Retinal pigment epithelial cell (primary cell): ENCODE results near the gene PANK2.

ENCODE experiments used
- DNase-seq: peaks from one replicate; pipeline ENCODE4 v3.0.0-alpha.2; 2010; ENCODE audit warnings: low read depth
- H3K4me3 ChIP-seq: 2 replicates; pipeline ENCODE4 v1.5.1; 2011; ENCODE audit warnings: mild to moderate bottlenecking, low read length, control low read depth, moderate library complexity
- CTCF ChIP-seq: conservative IDR thresholded peaks from 2 replicates; pipeline ENCODE4 v1.5.1; 2011; ENCODE audit warnings: low read depth, low read length, control low read depth, inconsistent platforms

PANK2 gene

GRCh38 chr20:3869839-3870634, 19.1 kb upstream of the PANK2 start:
- H3K4me3 ChIP-seq: no peak overlapping the region
- no peak for TF ChIP-seq CTCF
- DNase-seq: no peak

- no peak for TF ChIP-seq CTCF
- DNase-seq: no peak
- no peak overlapping the region for H3K4me3 ChIP-seq
Observed at GRCh38 chr20:3871550-3872265, 17.5 kb upstream of the PANK2 start.

- no peak for TF ChIP-seq CTCF
- no peak overlapping the region for H3K4me3 ChIP-seq
- no peak for DNase-seq
Observed at GRCh38 chr20:3873507-3873906, 15.7 kb upstream of the PANK2 start.

GRCh38 chr20:3874194-3874844, 14.9 kb upstream of the PANK2 start:
- DNase-seq: no peak
- H3K4me3 ChIP-seq: no peak overlapping the region
- TF ChIP-seq CTCF: no peak

GRCh38 chr20:3875378-3875974, 13.7 kb upstream of the PANK2 start:
- no peak overlapping the region for H3K4me3 ChIP-seq
- no peak for DNase-seq
- no peak for TF ChIP-seq CTCF

- TF ChIP-seq CTCF: no peak
- no peak overlapping the region for H3K4me3 ChIP-seq
Observed at GRCh38 chr20:3876000-3876399, 13.2 kb upstream of the PANK2 start.

More at GRCh38 chr20:3876000-3876399, 13.2 kb upstream of the PANK2 start:
- no peak for DNase-seq
